NOMO-1 treated with DMSO at 0.1 percent for 48 hours (cell line): ENCODE measurements around the gene CYB561D1.

Experiments
- DNase-seq: peaks from one replicate; lab custom pipeline; 2025; ENCODE audit not compliant: unreplicated experiment; lab: John Stamatoyannopoulos, UW

The CYB561D1 gene

DNA sequence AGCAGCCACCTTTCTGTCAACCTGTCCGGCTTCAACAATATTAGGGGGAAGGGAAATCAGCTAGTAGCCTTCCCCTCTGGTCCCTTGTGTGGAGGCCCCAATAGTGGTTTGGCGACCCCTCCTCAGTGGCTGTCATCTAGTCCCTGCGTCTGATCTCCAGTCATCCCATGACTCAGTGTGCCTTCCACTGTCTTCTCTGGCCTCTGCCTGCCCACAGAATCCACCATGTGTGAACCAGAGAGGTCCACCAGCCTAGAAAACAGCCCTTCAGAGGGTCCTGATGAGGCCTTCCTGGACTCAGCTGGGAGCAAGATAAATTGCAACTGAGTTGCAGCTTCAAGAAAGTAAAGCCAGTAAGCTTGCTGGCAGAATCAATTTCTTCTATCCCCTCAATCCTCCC, 14.0 kb upstream of the CYB561D1 start:
- DNase-seq = no peak

DNA sequence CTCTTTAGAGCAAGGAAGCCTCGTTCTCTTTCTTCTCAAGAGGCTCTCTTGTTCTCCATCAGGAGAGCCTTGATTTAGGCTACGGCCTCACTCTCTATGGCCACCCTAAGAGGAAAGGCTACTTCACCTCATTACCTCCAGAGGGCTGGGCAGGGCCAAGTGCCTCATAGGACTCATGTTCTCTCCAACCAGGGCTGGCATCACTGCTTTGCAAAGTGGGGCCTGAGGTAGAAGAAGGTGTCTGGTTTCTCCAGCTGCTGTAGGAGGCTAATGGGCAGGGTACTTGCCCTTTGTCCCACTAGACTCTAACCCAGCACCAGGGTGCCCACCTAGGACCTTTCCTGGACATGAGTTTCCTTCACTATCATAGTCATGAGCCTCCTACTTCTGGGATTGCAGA, 12.2 kb upstream of the CYB561D1 start:
- no peak for DNase-seq

GRCh38 chr1:109482242-109482641, 11.7 kb upstream of the CYB561D1 start:
- DNase-seq = no peak

DNA sequence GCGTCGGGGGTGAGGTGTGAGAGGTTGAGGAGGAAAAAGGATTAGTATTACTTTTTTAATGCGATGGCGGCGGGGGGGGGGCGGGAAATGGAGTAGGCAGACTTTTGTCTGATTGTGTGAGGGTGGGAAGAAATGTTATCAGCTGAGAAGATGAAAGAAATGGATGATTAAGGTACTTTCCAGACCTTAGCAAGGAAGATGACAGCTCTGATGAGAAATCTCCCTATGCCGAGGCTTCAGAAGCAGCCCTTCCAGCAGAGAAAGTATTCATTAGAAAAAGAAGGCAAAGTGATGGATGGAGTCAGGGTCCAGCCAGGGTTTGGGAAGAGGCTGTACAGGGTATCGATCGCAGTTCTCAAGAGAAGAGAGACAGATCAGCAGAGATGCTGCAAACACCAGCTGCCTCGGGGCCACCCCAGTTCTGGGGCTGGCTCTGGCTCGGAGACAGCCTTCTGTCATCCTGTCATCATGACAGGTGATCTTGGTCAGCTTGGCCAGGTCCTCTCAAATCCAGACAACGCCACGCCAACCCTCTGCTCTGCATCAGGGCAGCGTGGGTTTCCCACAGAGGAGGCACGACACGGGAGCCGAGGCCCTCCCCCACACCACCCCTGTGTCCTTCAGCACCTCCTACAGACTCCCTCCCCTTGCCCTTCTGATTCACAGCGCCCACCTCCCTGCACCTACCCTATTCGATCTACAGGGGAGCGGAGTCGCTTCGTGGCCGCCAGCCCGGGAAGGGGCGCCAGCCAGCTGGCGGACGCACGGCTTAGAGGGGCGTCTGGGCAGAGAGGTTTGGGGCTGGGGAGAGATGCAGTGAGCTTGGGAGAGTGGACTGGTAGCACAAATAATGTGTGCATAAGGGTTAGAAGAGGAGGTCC, 10.9 kb upstream of the CYB561D1 start:
- DNase-seq = no peak

DNA sequence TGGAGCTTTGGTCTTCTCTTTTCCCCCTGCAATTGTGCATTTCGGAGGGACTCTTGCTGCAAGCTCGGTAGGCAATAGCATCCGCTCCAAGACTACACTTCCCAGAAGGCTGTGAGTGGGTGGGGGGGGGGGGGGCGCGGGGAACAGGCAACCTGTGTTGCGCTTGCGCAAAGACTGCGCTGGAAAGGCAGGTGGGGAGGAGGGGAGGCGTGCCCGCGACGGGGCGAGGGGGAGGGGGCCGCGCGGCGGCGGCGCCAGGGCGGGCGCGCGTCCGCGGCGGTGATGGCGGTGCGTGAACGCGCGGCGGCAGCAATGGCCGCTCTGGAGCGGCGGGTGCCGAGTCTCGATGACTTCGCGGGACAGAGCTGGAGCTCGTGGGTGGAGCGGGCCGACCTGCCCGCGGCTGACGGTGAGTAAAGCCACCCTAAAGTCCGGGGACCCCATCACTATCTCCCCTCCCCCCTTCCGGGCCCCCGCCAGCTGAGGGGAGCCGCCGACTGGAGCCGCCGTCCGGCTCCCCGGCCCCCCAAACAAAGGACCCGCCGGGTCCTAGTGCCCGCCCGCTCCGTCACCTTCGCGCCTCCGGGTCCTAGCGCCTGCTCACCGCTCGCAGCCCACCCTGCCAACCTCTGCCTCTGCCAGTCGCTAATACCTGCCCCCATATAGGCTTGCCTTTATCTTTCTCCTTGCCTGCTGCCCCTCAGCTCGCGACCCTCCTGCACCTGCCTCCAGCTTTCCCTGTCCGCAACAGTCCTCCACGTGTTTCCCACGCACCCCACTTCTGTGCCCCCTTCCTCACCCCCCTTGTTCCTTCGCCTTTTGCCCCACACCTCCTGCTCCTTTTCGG, 10.0 kb upstream of the CYB561D1 start, which contains the start of gene ATXN7L2:
Gene ATXN7L2 (plus strand): TSS at position 234 of the 847 bp plus-strand sequence. CDS start 49 bp downstream, at position 283.
- DNase-seq = peak; percentile 83

GRCh38 chr1:109484519-109484975, 9.3 kb upstream of the CYB561D1 start:
- DNase-seq = no peak

DNA sequence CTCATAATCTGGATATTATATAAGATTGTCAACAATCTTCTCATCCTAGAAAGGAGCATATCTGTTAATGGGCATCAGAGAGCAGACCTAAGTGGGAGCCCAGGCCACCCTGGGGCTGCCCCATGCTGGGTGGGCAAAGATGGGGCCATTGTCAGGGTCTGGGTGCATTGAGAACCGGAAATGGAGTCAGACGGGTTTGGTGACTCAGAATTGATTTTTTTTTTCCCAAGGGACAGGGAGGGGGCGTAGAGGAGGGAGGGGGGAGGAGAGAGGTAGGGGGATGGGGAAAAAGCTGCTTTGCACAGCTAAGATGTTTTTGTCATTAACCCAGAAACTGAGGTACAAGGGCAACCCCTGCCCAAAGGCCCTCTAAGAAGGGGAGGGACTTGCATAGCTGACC, 8.9 kb upstream of the CYB561D1 start:
- no peak for DNase-seq

DNA sequence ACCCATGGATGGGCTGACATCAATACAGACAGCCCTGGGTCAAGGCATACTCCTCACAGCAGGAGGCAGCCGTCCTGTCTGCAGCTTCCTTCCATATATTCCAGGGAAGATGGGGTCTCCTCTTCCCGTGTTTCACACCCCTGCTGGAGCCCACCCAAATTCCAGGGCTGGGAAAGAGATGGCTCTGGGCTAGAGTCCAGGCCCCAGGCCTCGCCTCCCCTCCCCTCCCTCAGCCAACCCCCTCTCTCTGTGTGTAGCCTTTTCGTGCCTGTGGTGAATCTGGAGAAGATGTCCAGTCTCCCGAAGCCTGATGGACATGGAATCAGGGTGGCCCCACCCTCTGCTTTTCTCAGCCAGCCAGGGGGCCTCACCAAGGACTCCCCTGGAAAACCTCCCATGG, 6.6 kb upstream of the CYB561D1 start:
- no peak for DNase-seq

DNA sequence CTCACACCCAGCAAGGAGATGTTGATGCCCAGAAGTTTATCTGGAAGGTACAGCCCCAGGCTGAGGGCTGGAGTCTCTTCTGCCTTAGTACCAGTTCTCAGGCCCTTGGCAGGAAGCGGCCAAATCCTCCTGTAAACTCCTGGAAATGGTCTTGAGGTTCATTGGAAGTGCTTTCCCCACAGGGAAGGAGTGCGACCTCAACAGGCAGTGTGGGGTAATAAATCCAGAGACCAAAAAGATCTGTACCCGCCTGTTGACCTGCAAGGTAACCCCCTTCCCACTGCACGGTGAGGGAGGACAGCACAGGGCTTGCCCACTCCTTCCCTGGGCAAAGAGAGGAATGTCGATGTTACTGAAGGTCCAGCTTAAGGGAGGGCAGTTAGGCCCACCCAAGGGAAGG, 5.7 kb upstream of the CYB561D1 start:
- DNase-seq = no peak

DNA sequence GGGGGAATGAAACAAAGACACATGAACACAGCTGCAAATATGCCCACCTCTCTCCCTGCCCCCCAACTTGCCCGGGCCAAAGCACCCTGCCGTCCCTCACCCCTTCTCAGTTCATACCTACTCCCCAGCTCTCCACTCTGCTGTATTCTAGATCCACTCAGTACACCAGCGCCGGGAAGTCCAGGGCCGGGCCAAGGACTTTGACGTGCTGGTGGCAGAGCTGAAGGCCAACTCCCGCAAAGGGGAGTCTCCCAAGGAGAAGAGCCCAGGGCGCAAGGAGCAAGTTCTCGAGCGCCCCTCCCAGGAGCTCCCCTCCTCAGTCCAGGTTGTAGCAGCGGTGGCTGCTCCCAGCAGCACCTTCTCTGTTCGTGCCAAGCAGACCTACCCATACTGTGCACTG, 5.2 kb upstream of the CYB561D1 start:
- DNase-seq = no peak

- DNase-seq = peak; percentile 54
Measured at GRCh38 chr1:109490029-109490933, 3.6 kb upstream of the CYB561D1 start.

GRCh38 chr1:109490934-109491302, 3.0 kb upstream of the CYB561D1 start:
- DNase-seq = no peak

DNA sequence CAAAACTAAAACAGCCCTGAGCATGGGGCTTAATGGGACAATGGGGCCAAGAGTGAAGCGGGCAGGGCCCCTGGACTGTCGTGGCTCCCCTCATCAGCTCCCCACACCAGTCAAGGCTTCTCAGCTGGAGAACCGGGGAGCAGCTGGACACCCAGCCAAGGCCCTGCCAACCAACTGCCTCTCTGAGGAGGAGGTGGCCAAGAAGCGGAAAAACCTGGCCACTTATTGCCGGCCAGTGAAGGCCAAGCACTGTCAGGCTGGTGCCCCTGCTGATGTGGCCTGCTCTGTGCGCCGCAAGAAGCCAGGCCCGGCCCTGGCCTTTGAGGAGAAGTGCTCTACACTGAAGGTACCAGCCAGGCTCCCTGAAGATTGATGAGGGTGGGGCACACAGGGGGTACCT, 2.5 kb upstream of the CYB561D1 start:
- no peak for DNase-seq

DNA sequence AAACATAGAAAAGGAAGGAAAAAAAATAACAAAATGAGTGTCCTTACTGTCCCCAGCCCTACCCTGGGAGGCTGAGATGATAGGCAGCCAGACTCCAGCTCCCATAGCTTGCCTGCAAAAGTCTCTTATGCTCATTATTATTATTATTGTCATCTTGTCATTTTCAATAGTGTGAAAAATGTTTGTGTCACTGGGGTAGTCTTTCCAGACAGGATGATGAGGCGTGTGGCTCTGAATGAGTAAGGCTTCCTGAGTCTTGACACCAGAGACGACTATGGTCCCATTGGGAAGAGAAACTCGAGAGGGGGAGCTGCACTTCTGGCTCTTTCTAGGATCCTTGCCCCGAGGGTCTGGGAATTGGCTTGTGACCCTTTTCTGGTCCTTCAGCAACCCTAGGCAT, 1.1 kb upstream of the CYB561D1 start:
- DNase-seq = no peak

DNA sequence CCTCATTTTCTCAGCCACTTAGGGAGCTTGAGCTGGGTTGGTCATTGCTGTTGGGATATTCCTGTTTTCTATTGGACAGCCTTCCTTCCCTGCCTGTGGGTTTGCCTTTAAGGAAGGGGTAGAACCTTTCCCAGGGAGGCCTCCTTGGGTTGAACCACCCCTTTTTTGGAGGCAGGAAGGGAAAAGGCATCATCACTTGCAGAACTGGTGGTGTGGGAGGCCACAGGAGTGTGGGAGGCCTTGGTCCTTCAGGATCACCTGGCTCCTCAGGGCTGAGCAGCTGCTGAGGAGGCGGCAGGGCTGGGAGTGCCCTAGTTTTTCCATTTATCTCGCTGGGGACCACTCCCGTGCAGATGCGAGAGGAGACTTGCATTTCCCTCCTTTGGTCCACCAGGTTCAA, 667 bp upstream of the CYB561D1 start:
- no peak for DNase-seq

- no peak for DNase-seq
Measured at GRCh38 chr1:109495738-109496137, 1.8 kb downstream of the CYB561D1 start.

- no peak for DNase-seq
Measured at GRCh38 chr1:109497449-109498160, 3.7 kb downstream of the CYB561D1 start.

DNA sequence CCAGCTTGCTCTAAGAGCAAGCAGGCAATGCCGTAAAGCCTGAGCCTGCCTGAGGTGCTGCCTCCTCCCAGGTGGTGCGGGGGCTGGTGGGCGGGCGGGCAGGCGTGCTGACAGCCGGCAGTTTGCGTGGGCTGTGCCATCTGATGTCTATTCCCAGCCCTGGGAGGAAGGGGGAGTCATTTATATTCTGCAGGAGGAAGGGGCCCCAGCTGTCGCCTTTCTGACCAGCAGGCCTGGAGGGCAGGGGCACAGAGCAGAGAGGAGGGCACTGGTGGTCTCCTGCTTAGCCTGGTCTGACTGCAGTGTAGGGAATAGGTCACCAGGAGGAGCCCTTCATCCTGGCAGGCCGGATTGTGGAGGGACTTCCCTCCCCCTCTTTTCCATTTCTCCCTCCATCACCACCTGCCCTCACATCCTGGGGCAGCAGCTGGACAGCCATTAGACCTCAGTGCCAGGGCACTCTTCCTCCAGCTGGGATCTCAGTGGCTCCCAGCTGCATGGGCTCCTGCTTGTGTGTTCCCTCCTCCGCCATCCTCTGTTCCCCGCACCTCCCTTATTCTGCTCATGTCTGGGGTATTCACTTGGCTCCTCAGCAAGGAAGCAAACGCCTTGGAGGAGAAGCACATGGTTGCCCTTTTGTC, 4.4 kb downstream of the CYB561D1 start:
- no peak for DNase-seq

DNA sequence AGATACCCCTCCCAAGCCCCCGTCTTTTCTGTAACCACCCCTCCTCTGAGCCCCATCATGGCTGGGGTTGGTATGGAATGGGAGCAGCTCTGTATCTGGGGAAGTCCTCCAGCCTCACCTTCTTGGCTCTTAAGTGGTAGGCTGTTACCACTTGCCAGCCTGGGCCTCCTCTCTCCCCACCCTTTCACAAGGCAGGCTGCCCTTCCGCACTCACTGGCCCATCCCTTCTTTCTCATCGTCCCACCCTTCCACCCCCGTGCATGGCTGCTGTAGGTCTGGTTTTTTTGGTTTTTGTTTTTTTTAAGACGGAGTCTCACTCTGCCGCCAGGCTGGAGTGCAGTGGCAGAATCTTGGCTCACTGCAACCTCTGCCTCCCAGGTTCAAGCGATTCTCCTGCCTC, 5.2 kb downstream of the CYB561D1 start:
- no peak for DNase-seq
